ENCODE data around the gene SCN3B. TPM values are rescaled to one million over a fixed set of nuclear protein-coding genes. Genes with fewer than 3 reads are reported as not detected.

Gene SCN3B
- total RNA-seq, 2 donors from 2014 or later = 0.05 TPM; not detected in 1

Other genes starting within 250 kb of the SCN3B start
- 100 to 1,000 TPM in 1 of 2 donors, 10 to 100 TPM in 1; 64.0 to 107 TPM for gene GRAMD1B, start 224.4 kb downstream of the SCN3B start, total RNA-seq
- 10 to 100 TPM in 1 of 2 donors, 1 to 10 TPM in 1; 8.6 to 11.5 TPM for gene ZNF202, start 87.0 kb upstream of the SCN3B start, total RNA-seq
- not detected for gene OR6X1, start 99.9 kb upstream of the SCN3B start, total RNA-seq
- gene OR6M1, start 151.7 kb upstream of the SCN3B start, total RNA-seq = not detected
- not detected for gene TMEM225, start 231.0 kb upstream of the SCN3B start, total RNA-seq
- not detected for gene OR8D4, start 247.5 kb upstream of the SCN3B start, total RNA-seq

Measured in activated T-cell treated with anti-CD3 and anti-CD28 coated beads, Interleukin-2, amount 50 U/mL, for 72 hours (primary cell).